HG02852 (cell line): ENCODE data around the gene CEBPG.

Experiments used
- ATAC-seq: cut with Tn5 transposase; IDR thresholded peaks from one replicate; pipeline ENCODE4 v1.9.1; 2021; ENCODE audit warnings: mild to moderate bottlenecking, moderate library complexity; ENCODE audit not compliant: unreplicated experiment

CEBPG gene

DNA sequence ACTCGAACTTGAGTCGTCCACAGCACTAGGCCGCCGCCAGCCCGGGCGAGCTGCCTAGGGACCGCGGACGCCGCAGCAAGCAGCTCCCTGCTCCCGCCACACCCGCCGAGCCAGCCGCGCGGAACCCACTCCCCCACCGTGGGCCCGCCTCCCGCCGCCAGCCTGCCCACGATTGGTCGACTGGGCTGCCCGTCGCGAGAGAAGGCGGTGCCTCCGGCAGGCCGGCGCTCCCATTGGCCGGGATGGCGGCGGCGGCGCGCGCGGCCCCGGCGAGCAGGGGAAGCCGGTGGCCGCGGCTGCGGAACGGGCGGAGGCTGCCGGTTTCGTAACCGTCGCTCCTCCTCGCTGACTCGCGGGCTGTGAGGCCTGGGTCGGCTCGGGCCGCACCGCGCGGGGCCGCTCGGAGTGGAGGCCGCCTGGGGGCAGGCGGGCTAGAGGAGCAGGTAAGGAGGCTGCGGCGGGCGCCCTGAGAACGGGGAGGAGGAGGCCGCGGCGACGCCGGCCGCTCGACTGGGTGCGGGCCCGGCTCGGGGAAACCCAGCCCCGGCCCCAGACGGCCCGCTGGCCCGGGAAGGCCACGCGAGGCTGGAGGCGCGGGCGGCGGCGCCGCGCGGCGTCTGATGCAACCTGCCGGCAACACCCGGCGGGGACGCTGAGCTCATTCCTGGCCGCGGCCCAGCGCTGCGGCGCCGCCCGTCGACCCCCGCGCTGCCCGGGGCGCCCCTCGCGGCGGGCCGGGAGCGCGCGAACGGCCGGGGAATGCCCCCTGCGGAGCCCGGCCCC is at the start of gene CEBPG:
Gene CEBPG (plus strand): TSS at position 257 of the 783 bp plus-strand sequence. CDS start 5,531 bp downstream, outside the sequence.
- peak; percentile 84 for ATAC-seq

GRCh38 chr19:33324628-33325027 is 48.9 kb upstream of the CEBPG start:
- ATAC-seq: no peak

DNA sequence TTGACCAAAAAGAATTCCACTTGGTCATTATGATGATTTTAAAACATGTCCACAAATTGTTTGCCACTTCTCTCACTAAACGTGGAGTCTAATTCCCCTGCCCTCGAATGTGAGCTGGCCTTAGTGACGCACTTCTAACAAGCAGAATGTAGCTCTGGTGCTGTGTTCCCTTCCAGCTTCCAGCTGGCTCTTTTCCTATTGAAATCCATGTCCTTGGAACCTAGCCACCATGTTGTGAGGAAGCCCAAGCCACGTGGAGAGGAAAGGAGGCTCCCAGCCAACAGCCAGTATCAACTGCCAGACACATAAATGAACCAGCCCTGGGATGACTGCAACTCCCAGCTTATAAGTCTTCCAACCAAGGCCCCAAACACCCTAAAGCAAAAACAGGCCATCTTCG is 47.6 kb upstream of the CEBPG start:
- ATAC-seq: no peak

GRCh38 chr19:33329060-33329459 is 44.4 kb upstream of the CEBPG start:
- ATAC-seq: no peak

DNA sequence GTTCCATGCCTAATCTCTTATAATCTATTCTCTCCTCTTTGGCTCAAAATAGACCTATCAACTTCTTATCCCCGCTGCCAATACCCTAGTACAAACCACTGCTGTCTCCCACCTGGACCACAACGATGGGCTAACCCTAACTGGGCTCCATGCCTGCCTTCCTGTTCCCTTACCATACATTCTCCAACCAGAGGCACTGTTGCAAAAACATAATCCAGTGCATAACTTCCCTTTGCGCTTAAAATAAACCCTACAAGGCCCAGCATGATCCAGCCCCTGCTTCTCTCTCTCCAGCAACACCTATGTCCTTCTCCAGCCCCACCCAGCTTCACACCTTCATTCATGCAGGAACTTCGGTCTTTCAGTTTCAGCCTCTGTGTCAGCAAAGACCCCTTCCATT is 43.8 kb upstream of the CEBPG start:
- no peak for ATAC-seq

- ATAC-seq: no peak
These were observed 41.3 kb upstream of the CEBPG start for GRCh38 chr19:33332248-33332647.

DNA sequence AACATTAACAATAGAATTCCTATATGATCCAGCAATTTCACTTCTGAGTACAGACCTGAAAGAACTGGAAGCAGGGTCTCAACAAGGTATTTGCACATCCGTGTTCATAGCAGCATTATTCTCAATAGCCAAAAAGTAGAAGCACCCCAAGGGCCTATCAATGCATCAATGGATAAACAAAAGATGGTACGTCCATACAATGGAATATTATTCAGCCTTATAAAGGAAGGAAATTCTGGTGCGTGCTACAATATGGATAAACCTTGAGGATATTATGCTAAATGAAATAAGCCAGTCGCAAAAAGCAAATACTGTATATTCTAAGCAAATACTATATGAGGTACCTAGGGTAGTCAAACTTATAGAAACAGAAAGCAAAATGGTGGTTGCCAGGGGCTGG is 40.4 kb upstream of the CEBPG start:
- ATAC-seq: no peak

- ATAC-seq: no peak
These were observed 39.9 kb upstream of the CEBPG start for GRCh38 chr19:33333642-33334041.

- ATAC-seq: no peak
These were observed 39.2 kb upstream of the CEBPG start for GRCh38 chr19:33334271-33334670.

DNA sequence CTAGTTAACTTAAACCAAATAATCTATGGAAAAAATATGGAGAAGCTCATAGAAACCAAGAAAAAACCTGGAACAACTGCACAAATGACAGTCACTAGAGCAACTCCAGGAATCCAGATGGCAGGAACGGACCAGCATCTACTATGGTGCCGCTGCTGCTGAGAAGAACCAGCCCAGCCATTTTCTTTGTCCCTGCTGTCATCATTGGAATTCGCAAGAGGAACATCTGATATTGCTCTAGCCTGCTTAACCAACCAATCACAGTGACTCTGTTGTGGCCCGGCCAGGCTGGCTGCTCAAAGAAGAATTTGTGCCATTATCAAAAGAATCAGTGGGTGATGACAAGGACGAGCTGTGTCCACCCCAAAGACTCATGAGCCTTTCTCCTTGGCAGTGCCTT is 38.1 kb upstream of the CEBPG start:
- ATAC-seq: no peak

DNA sequence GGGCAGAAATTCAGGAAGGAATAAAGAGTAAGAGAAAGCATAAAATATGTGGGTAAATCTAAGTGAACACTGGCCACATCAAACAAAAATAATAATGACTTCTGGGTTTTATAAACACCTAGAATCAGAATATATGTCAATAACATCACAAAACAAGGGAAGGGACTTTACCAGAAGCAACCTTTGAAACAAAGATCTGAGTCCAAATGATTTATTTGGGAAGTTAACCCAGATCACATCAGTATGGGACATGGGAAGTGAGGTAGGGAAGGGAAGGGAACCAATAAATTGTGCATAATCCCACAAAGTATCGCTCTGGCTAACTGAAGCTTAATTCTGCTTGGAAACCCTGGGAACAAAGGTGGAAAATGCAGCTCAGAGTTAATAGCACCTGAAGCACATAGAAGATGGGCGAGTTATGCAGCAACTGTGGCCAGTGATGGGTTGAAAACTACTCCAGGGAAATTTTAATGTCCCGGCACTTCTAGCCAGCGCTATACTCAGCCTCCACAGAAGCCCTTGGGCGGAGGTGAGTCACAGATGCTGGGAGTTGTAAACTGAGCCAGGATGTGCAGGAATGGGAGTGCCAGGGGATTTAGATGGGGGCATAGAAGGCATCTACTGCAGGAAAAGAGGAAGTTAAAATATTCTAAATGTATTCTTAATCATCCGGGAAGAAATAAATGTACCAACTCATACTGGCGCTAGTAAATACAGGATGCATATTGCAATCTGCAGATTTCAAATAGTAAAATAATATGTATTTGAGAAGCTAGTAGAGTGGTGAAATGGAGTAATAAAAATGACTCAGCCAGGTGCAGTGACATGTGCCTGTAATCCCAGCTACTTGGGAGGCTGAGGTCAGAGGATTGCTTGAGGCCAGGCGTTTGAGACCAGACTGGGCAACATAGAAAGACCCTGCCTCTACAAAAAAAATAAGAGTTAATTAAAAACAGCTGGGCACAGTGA is 34.2 kb upstream of the CEBPG start:
- no peak for ATAC-seq

- no peak for ATAC-seq
These were observed 32.5 kb upstream of the CEBPG start for GRCh38 chr19:33340991-33341390.

GRCh38 chr19:33343301-33343700 is 30.2 kb upstream of the CEBPG start:
- ATAC-seq: no peak

- no peak for ATAC-seq
These were observed 29.5 kb upstream of the CEBPG start for GRCh38 chr19:33343859-33344572.

GRCh38 chr19:33344573-33344925 is 29.0 kb upstream of the CEBPG start:
- no peak for ATAC-seq

DNA sequence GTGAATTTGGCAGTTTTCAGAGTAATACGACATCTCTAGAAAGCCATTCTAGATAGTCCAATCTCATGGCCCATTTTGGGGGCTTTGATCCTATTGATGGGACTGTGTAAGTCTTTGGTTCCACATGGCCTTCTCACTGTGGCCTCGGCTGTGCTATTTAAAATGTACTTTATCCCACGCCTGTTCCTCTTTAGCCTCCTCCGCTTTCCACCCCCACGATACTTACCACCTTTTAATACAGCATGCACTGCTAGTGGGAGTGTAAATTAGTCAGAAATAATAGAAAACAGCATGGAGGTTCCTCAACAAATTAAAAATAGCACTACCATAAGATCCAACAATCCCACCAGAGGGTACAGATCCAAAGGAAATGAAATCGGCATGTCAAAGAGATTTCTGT is 28.3 kb upstream of the CEBPG start:
- no peak for ATAC-seq

- no peak for ATAC-seq
These were observed 26.8 kb upstream of the CEBPG start for GRCh38 chr19:33346665-33347064.

DNA sequence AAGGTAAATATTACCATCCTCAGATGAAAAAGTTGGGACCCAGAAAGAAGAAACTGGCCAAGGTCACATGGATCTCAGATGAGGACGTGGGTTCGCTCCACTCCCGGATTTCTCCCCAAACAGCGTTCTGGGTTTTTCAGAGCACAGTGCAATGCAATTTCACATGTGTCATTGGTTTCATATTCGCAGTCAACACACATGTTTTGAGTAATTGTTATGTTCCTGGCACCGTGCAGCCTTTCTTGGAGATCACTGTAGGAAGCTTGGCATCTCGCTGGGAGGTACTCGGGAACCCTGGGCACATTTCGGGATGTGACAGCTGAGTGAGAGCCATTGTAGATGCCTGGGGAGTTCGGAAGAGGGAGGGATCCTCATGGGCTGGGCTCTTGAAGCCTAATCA is 26.2 kb upstream of the CEBPG start:
- no peak for ATAC-seq

- ATAC-seq: no peak
These were observed 25.1 kb upstream of the CEBPG start for GRCh38 chr19:33348301-33349010.
